ENCODE results near the gene PTCD3.

GRCh38 chr2:86107031-86107430 is 996 bp downstream of the PTCD3 start:
- TF ChIP-seq CTCF (IDR thresholded peaks at IDR 0.05) (no peak), POLR2A (IDR thresholded peaks at IDR 0.05) (no peak)
